22Rv1 (cell line): ENCODE results near the gene CRYZL1.
A peak's percentile ranks its signal among the peaks of the same experiment; 100 is the strongest.

Experiments used
- H3K27ac ChIP-seq: fragments of 450-650 bp; 2 replicates; pipeline ENCODE4 v1.5.1; 2017
- CTCF ChIP-seq: fragments of 450-650 bp; IDR thresholded peaks from 2 replicates; pipeline ENCODE4 v1.5.1; 2017; ENCODE audit warnings: mild to moderate bottlenecking
- ZFX ChIP-seq: fragments of 450-650 bp; IDR thresholded peaks from 2 replicates; pipeline ENCODE4 v1.6.1; 2017; ENCODE audit warnings: antibody characterized with exemption, borderline replicate concordance

CRYZL1 gene

GRCh38 chr21:33598051-33598450 is 43.5 kb downstream of the CRYZL1 start:
- H3K27ac ChIP-seq = no peak overlapping the region
- TF ChIP-seq ZFX (no peak), CTCF (no peak)

- H3K27ac ChIP-seq = peak within 1 kb of the TSS; percentile 80
- TF ChIP-seq CTCF (no peak), ZFX (no peak)
These were observed 52.8 kb downstream of the CRYZL1 start, which contains the start of gene DONSON for GRCh38 chr21:33588485-33589335. Gene DONSON, minus strand, starts transcription at chr21:33588684. Its CDS starts 43 bp downstream, at chr21:33588641.

GRCh38 chr21:33587792-33588484 is 53.6 kb downstream of the CRYZL1 start:
- TF ChIP-seq ZFX (no peak), CTCF (peak; percentile 13; the same call in 1 of the 2 replicates)
- peak overlapping the region; percentile 80 for H3K27ac ChIP-seq

- no peak for TF ChIP-seq CTCF
- no peak for TF ChIP-seq ZFX
- H3K27ac ChIP-seq = no peak overlapping the region
These were observed 54.6 kb downstream of the CRYZL1 start for GRCh38 chr21:33586927-33587326.

- no peak for TF ChIP-seq ZFX
- no peak for TF ChIP-seq CTCF
- H3K27ac ChIP-seq = no peak overlapping the region
These were observed 57.1 kb downstream of the CRYZL1 start for GRCh38 chr21:33584455-33584854.

GRCh38 chr21:33578959-33579542 is 62.5 kb downstream of the CRYZL1 start:
- no peak for TF ChIP-seq CTCF
- TF ChIP-seq ZFX = no peak
- H3K27ac ChIP-seq = peak overlapping the region; percentile 55

- H3K27ac ChIP-seq = peak overlapping the region; percentile 55
These were observed 63.3 kb downstream of the CRYZL1 start for GRCh38 chr21:33578214-33578613.

GRCh38 chr21:33576741-33577141 is 64.8 kb downstream of the CRYZL1 start:
- H3K27ac ChIP-seq = peak overlapping the region; percentile 45

More at GRCh38 chr21:33578214-33578613, 63.3 kb downstream of the CRYZL1 start:
- TF ChIP-seq CTCF (no peak), ZFX (no peak)
